ENCODE data around the gene ZNF831. TPM values are rescaled to one million over a fixed set of nuclear protein-coding genes. Genes with fewer than 3 reads are reported as not detected.

ZNF831 gene
- total RNA-seq, 1 donor from 2014 or later, result not detected

- H3K4me1 Mint-ChIP-seq (ENCODE audit: low read depth, unreplicated experiment), result no peaks in the 10 kb centered on the region
- H3K9me3 Mint-ChIP-seq (ENCODE audit: unreplicated experiment), result no peaks in the 10 kb centered on the region
- Histone ChIP-seq H3K9ac (ENCODE audit: low read length) (no peak overlapping the region), H2AFZ (ENCODE audit: low read depth, low read length) (no peak overlapping the region), H4K20me1 (ENCODE audit: insufficient read depth, low read length) (no peaks in the 10 kb centered on the region), H3K36me3 (ENCODE audit: insufficient read depth, low read length) (no peaks in the 10 kb centered on the region), H3K4me2 (ENCODE audit: low read length) (no peak overlapping the region), H3K9me3 (ENCODE audit: insufficient read depth, low read depth, low read length) (no peaks in the 10 kb centered on the region), H3K4me1 (ENCODE audit: insufficient read depth, low read length) (no peaks in the 10 kb centered on the region), H3K4me3 (ENCODE audit: insufficient read depth, low read depth, low read length) (no peak overlapping the region), H3K79me2 (ENCODE audit: insufficient read depth, low read length) (no peaks in the 10 kb centered on the region), H3K27ac (ENCODE audit: low read depth, low read length) (no peak overlapping the region), H3K27me3 (ENCODE audit: insufficient read depth, low read length) (no peaks in the 10 kb centered on the region)
- DNase-seq (ENCODE audit: low read depth) (no peak), FAIRE-seq (no peak)
- peaks cover 2% of the 10 kb centered on the region for H3K36me3 Mint-ChIP-seq (ENCODE audit: low read depth, unreplicated experiment)
- H3K4me3 Mint-ChIP-seq (ENCODE audit: unreplicated experiment), result no peak overlapping the region
- H3K27me3 Mint-ChIP-seq (ENCODE audit: low read depth, unreplicated experiment), result peaks cover 25% of the 10 kb centered on the region
- TF ChIP-seq CTCF (IDR thresholded peaks at IDR 0.05; ENCODE audit: insufficient read depth, low read depth, low read length) (no peak), EZH2 (IDR thresholded peaks at IDR 0.05; ENCODE audit: insufficient read depth, low read length) (no peak)
- no peak overlapping the region for H3K27ac Mint-ChIP-seq (ENCODE audit: unreplicated experiment)
These were observed 28.3 kb downstream of the ZNF831 start for GRCh38 chr20:59191756-59192532.

GRCh38 chr20:59192533-59192896 lies 28.9 kb downstream of the ZNF831 start:
- H3K79me2 ChIP-seq (ENCODE audit: insufficient read depth, low read length), result no peaks in the 10 kb centered on the region
- no peak overlapping the region for H3K9ac ChIP-seq (ENCODE audit: low read length)
- no peaks in the 10 kb centered on the region for H3K4me1 ChIP-seq (ENCODE audit: insufficient read depth, low read length)
- Mint-ChIP-seq H3K27me3 (ENCODE audit: low read depth, unreplicated experiment) (peaks cover 28% of the 10 kb centered on the region), H3K4me1 (ENCODE audit: low read depth, unreplicated experiment) (no peaks in the 10 kb centered on the region), H3K9me3 (ENCODE audit: unreplicated experiment) (no peaks in the 10 kb centered on the region), H3K27ac (ENCODE audit: unreplicated experiment) (no peak overlapping the region), H3K36me3 (ENCODE audit: low read depth, unreplicated experiment) (peaks cover 2% of the 10 kb centered on the region), H3K4me3 (ENCODE audit: unreplicated experiment) (no peak overlapping the region)
- H3K4me3 ChIP-seq (ENCODE audit: insufficient read depth, low read depth, low read length), result no peak overlapping the region
- FAIRE-seq, result no peak
- H3K27ac ChIP-seq (ENCODE audit: low read depth, low read length), result no peak overlapping the region
- H3K4me2 ChIP-seq (ENCODE audit: low read length), result no peak overlapping the region
- no peaks in the 10 kb centered on the region for H3K9me3 ChIP-seq (ENCODE audit: insufficient read depth, low read depth, low read length)
- no peak overlapping the region for H2AFZ ChIP-seq (ENCODE audit: low read depth, low read length)
- TF ChIP-seq CTCF (IDR thresholded peaks at IDR 0.05; ENCODE audit: insufficient read depth, low read depth, low read length) (no peak), EZH2 (IDR thresholded peaks at IDR 0.05; ENCODE audit: insufficient read depth, low read length) (no peak)
- no peaks in the 10 kb centered on the region for H4K20me1 ChIP-seq (ENCODE audit: insufficient read depth, low read length)
- no peak for DNase-seq (ENCODE audit: low read depth)
- no peaks in the 10 kb centered on the region for H3K36me3 ChIP-seq (ENCODE audit: insufficient read depth, low read length)
- H3K27me3 ChIP-seq (ENCODE audit: insufficient read depth, low read length), result no peaks in the 10 kb centered on the region

- no peak overlapping the region for H3K9ac ChIP-seq (ENCODE audit: low read length)
- no peak for FAIRE-seq
- no peaks in the 10 kb centered on the region for H3K27me3 ChIP-seq (ENCODE audit: insufficient read depth, low read length)
- DNase-seq (ENCODE audit: low read depth), result no peak
- H3K27ac ChIP-seq (ENCODE audit: low read depth, low read length), result no peak overlapping the region
- no peak overlapping the region for H2AFZ ChIP-seq (ENCODE audit: low read depth, low read length)
- H3K4me2 ChIP-seq (ENCODE audit: low read length), result no peak overlapping the region
- TF ChIP-seq EZH2 (IDR thresholded peaks at IDR 0.05; ENCODE audit: insufficient read depth, low read length) (no peak), CTCF (IDR thresholded peaks at IDR 0.05; ENCODE audit: insufficient read depth, low read depth, low read length) (no peak)
- Mint-ChIP-seq H3K9me3 (ENCODE audit: unreplicated experiment) (no peaks in the 10 kb centered on the region), H3K27ac (ENCODE audit: unreplicated experiment) (no peak overlapping the region), H3K4me3 (ENCODE audit: unreplicated experiment) (no peak overlapping the region), H3K36me3 (ENCODE audit: low read depth, unreplicated experiment) (peaks cover 2% of the 10 kb centered on the region), H3K4me1 (ENCODE audit: low read depth, unreplicated experiment) (no peaks in the 10 kb centered on the region), H3K27me3 (ENCODE audit: low read depth, unreplicated experiment) (peaks cover 29% of the 10 kb centered on the region)
- no peaks in the 10 kb centered on the region for H3K79me2 ChIP-seq (ENCODE audit: insufficient read depth, low read length)
- no peaks in the 10 kb centered on the region for H3K9me3 ChIP-seq (ENCODE audit: insufficient read depth, low read depth, low read length)
- no peaks in the 10 kb centered on the region for H4K20me1 ChIP-seq (ENCODE audit: insufficient read depth, low read length)
- no peaks in the 10 kb centered on the region for H3K4me1 ChIP-seq (ENCODE audit: insufficient read depth, low read length)
- H3K4me3 ChIP-seq (ENCODE audit: insufficient read depth, low read depth, low read length), result no peak overlapping the region
- H3K36me3 ChIP-seq (ENCODE audit: insufficient read depth, low read length), result no peaks in the 10 kb centered on the region
These were observed 29.7 kb downstream of the ZNF831 start for GRCh38 chr20:59193325-59193724.

All from astrocyte (in vitro differentiated cells and primary cell).